ENCODE measurements around the gene CAMTA1. TPM values are rescaled to one million over a fixed set of nuclear protein-coding genes. Genes with fewer than 3 reads are reported as not detected.

CAMTA1 gene
- total and polyA plus RNA-seq, 2 experiments from 2014 or later: 213 to 341 TPM

- Histone ChIP-seq H3K9me3 (ENCODE audit: low read depth) (no peaks in the 10 kb centered on the region), H3K4me1 (ENCODE audit: low read depth) (peaks cover 40% of the 10 kb centered on the region), H3K36me3 (no peaks in the 10 kb centered on the region), H3K27ac (no peak overlapping the region), H3K4me3 (no peak overlapping the region), H3K27me3 (no peaks in the 10 kb centered on the region)
- no peak for TF ChIP-seq CTCF (IDR thresholded peaks at IDR 0.05; ENCODE audit: low read depth, low read length)
- no peak for DNase-seq (ENCODE audit: low read depth in 1 of 2, low spot score in 1 of 2)
Observed at GRCh38 chr1:7587108-7587772, 802.0 kb downstream of the CAMTA1 start.

- H3K9me3 ChIP-seq (ENCODE audit: low read depth): no peaks in the 10 kb centered on the region
- no peak overlapping the region for H3K27ac ChIP-seq
- H3K36me3 ChIP-seq: no peaks in the 10 kb centered on the region
- no peak for TF ChIP-seq CTCF (IDR thresholded peaks at IDR 0.05; ENCODE audit: low read depth, low read length)
- no peak overlapping the region for H3K4me3 ChIP-seq
- no peaks in the 10 kb centered on the region for H3K27me3 ChIP-seq
- DNase-seq (ENCODE audit: low read depth in 1 of 2, low spot score in 1 of 2): no peak
- H3K4me1 ChIP-seq (ENCODE audit: low read depth): peaks cover 40% of the 10 kb centered on the region
Observed at GRCh38 chr1:7587773-7588456, 802.7 kb downstream of the CAMTA1 start.

- no peak for DNase-seq (ENCODE audit: low read depth in 1 of 2, low spot score in 1 of 2)
- H3K27ac ChIP-seq: no peak overlapping the region
- no peaks in the 10 kb centered on the region for H3K27me3 ChIP-seq
- H3K4me1 ChIP-seq (ENCODE audit: low read depth): peaks cover 40% of the 10 kb centered on the region
- no peak for TF ChIP-seq CTCF (IDR thresholded peaks at IDR 0.05; ENCODE audit: low read depth, low read length)
- no peaks in the 10 kb centered on the region for H3K36me3 ChIP-seq
- no peak overlapping the region for H3K4me3 ChIP-seq
- H3K9me3 ChIP-seq (ENCODE audit: low read depth): no peaks in the 10 kb centered on the region
Observed at GRCh38 chr1:7588457-7588827, 803.2 kb downstream of the CAMTA1 start.

GRCh38 chr1:7589080-7589735, 804.0 kb downstream of the CAMTA1 start:
- no peak for TF ChIP-seq CTCF (IDR thresholded peaks at IDR 0.05; ENCODE audit: low read depth, low read length)
- Histone ChIP-seq H3K27ac (no peak overlapping the region), H3K4me3 (no peak overlapping the region), H3K9me3 (ENCODE audit: low read depth) (no peaks in the 10 kb centered on the region), H3K27me3 (no peaks in the 10 kb centered on the region), H3K36me3 (no peaks in the 10 kb centered on the region), H3K4me1 (ENCODE audit: low read depth) (peaks cover 40% of the 10 kb centered on the region)
- no peak for DNase-seq (ENCODE audit: low read depth in 1 of 2, low spot score in 1 of 2)

GRCh38 chr1:7589774-7590425, 804.6 kb downstream of the CAMTA1 start:
- peak in 1 of 2 donors; percentile 18 for DNase-seq (ENCODE audit: low read depth in 1 of 2, low spot score in 1 of 2)
- H3K4me3 ChIP-seq: no peak overlapping the region

More at GRCh38 chr1:7589774-7590425, 804.6 kb downstream of the CAMTA1 start:
- no peaks in the 10 kb centered on the region for H3K9me3 ChIP-seq (ENCODE audit: low read depth)
- no peak overlapping the region for H3K27ac ChIP-seq
- H3K36me3 ChIP-seq: no peaks in the 10 kb centered on the region
- TF ChIP-seq CTCF (IDR thresholded peaks at IDR 0.05; ENCODE audit: low read depth, low read length): no peak
- no peaks in the 10 kb centered on the region for H3K27me3 ChIP-seq
- peaks cover 40% of the 10 kb centered on the region for H3K4me1 ChIP-seq (ENCODE audit: low read depth)

Data from cardiac muscle cell (in vitro differentiated cells and primary cell).